ENCODE data around the gene NKIRAS1.

NKIRAS1 gene

DNA sequence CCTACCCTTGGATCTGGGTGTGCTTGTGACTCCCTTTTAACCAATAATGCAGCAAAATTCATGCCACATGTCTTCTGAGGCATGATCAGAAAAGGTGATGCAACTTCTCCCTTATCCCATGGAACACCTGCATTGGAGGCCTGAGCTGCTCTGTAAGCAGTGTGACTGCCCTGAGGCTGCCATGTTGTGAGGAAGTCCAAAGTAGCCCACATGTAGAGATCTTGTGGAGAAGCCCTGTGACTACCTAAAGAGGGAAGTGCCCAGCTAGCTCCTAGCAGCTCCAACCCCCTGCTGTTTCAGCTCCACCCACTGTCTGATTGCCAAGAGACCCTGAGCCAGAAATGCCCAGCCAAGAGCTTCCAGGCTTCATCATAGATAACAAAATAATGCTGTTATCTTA, 21.9 kb upstream of the NKIRAS1 start:
- Histone ChIP-seq H3K79me1 (ENCODE audit: low read length) (no peaks in the 10 kb centered on the region), H3K79me2 (ENCODE audit: control insufficient read depth, insufficient read depth, low read length) (no peaks in the 10 kb centered on the region), H3K27me3 (ENCODE audit: insufficient read depth, low read length, poor library complexity) (no peaks in the 10 kb centered on the region), H3K4me1 (ENCODE audit: control insufficient read depth, low read depth, low read length) (peaks cover 3% of the 10 kb centered on the region), H3K9ac (ENCODE audit: low read length) (no peak overlapping the region), H2BK15ac (replicated peaks; ENCODE audit: low read depth) (no peak overlapping the region), H2BK5ac (ENCODE audit: low read length) (peak overlapping the region; percentile 71), H3K23ac (ENCODE audit: low read length) (no peak overlapping the region), H4K8ac (ENCODE audit: low read depth, low read length) (no peak overlapping the region), H3K27ac (ENCODE audit: low read depth, low read length) (no peak overlapping the region), H3K4me2 (ENCODE audit: low read length) (no peak overlapping the region), H3K18ac (ENCODE audit: low read length) (no peak overlapping the region), H3K56ac (ENCODE audit: low read length) (peak overlapping the region; percentile 60), H2BK120ac (ENCODE audit: low read depth, low read length) (no peak overlapping the region), H4K5ac (ENCODE audit: low read length) (no peak overlapping the region), H3K4me3 (ENCODE audit: low read length) (no peak overlapping the region), H3K4ac (ENCODE audit: low read depth, low read length) (no peak overlapping the region), H3K36me3 (ENCODE audit: control insufficient read depth, insufficient read depth, low read length) (no peaks in the 10 kb centered on the region), H2AK5ac (ENCODE audit: low read length) (no peak overlapping the region)
- peak; percentile 97 for DNase-seq

DNA sequence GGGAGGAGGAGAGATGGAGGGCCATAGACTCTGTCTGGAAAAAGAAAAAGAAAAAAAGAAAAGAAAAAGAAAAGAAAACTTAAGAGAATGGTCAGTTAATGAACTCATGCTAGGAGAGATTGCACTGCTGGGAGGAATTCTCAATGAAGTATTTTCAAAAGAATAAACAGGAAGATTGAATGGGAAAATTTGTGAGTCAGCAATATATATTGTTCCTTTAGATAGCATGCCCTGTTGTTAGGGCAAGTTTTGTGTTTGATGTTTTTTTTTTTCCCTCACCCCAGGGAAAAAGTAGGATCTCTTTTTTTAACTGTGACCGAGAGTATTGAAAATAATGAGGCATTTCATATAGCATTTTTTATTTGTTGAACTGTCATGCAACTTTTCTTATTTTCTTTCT, 20.5 kb upstream of the NKIRAS1 start:
- Histone ChIP-seq H2BK120ac (ENCODE audit: low read depth, low read length) (no peak overlapping the region), H3K36me3 (ENCODE audit: control insufficient read depth, insufficient read depth, low read length) (no peaks in the 10 kb centered on the region), H3K79me1 (ENCODE audit: low read length) (no peaks in the 10 kb centered on the region), H3K23ac (ENCODE audit: low read length) (no peak overlapping the region), H4K8ac (ENCODE audit: low read depth, low read length) (no peak overlapping the region), H2BK5ac (ENCODE audit: low read length) (no peak overlapping the region), H2BK15ac (replicated peaks; ENCODE audit: low read depth) (no peak overlapping the region), H4K5ac (ENCODE audit: low read length) (no peak overlapping the region), H3K9ac (ENCODE audit: low read length) (no peak overlapping the region), H3K4me1 (ENCODE audit: control insufficient read depth, low read depth, low read length) (peaks cover 2% of the 10 kb centered on the region), H3K27ac (ENCODE audit: low read depth, low read length) (no peak overlapping the region), H3K4me2 (ENCODE audit: low read length) (no peak overlapping the region), H3K4me3 (ENCODE audit: low read length) (no peak overlapping the region), H3K18ac (ENCODE audit: low read length) (no peak overlapping the region), H3K27me3 (ENCODE audit: insufficient read depth, low read length, poor library complexity) (no peaks in the 10 kb centered on the region), H2AK5ac (ENCODE audit: low read length) (no peak overlapping the region), H3K4ac (ENCODE audit: low read depth, low read length) (no peak overlapping the region), H3K56ac (ENCODE audit: low read length) (no peak overlapping the region), H3K79me2 (ENCODE audit: control insufficient read depth, insufficient read depth, low read length) (no peaks in the 10 kb centered on the region)
- WGBS (ENCODE audit: extremely low coverage, insufficient coverage, low lambda C conversion rate), result no CpG with 5 or more reads among the region's 1 CpG
- no peak for DNase-seq

DNA sequence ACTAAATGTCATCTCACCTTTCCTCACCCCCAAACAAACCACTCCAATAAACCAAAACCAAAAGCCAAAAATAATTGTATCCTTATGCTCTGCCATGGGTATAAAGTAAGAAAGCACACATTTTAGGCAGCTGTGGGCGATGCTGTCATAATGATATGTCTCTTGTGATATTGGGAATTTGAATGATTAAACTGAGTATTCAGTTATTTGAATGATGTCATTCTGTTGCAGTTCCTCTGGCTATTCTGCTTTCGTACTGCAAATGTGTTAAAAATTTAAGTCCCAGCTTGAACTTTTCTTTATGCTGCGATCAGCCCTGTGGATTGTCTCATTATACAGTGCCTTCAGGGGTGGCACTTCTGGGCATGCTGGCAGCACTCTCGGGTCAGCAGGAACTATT, 17.5 kb upstream of the NKIRAS1 start:
- Histone ChIP-seq H2BK15ac (replicated peaks; ENCODE audit: low read depth) (no peak overlapping the region), H2BK120ac (ENCODE audit: low read depth, low read length) (no peak overlapping the region), H3K79me2 (ENCODE audit: control insufficient read depth, insufficient read depth, low read length) (no peaks in the 10 kb centered on the region), H3K4me3 (ENCODE audit: low read length) (no peak overlapping the region), H2AK5ac (ENCODE audit: low read length) (no peak overlapping the region), H4K8ac (ENCODE audit: low read depth, low read length) (no peak overlapping the region), H3K18ac (ENCODE audit: low read length) (peak overlapping the region; percentile 18), H3K27ac (ENCODE audit: low read depth, low read length) (no peak overlapping the region), H3K4ac (ENCODE audit: low read depth, low read length) (no peak overlapping the region), H3K27me3 (ENCODE audit: insufficient read depth, low read length, poor library complexity) (no peaks in the 10 kb centered on the region), H3K4me2 (ENCODE audit: low read length) (no peak overlapping the region), H3K23ac (ENCODE audit: low read length) (no peak overlapping the region), H3K79me1 (ENCODE audit: low read length) (no peaks in the 10 kb centered on the region), H3K56ac (ENCODE audit: low read length) (no peak overlapping the region), H2BK5ac (ENCODE audit: low read length) (no peak overlapping the region), H4K5ac (ENCODE audit: low read length) (no peak overlapping the region), H3K9ac (ENCODE audit: low read length) (no peak overlapping the region), H3K36me3 (ENCODE audit: control insufficient read depth, insufficient read depth, low read length) (no peaks in the 10 kb centered on the region), H3K4me1 (ENCODE audit: control insufficient read depth, low read depth, low read length) (peaks cover 2% of the 10 kb centered on the region)
- no CpG with 5 or more reads among the region's 4 CpGs for WGBS (ENCODE audit: extremely low coverage, insufficient coverage, low lambda C conversion rate)
- no peak for DNase-seq

DNA sequence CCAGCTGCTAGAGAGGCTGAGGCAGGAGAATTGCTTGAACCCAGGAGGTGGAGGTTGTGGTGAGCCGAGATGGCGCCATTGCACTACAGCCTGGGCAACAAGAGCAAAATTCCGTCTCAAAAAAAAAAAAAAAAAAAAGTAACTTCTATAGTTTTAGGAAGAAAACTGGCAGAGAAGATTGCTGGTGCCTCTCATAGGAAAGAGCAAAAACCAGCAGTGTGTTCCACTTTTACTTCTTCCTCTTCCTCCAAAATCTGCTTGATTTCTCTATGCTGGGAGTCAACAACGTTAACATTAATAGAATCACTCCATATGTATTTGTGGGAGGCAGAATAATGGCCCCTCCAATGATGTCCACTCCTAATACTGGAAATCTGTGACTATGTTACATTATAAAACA, 15.8 kb upstream of the NKIRAS1 start:
- Histone ChIP-seq H4K5ac (ENCODE audit: low read length) (no peak overlapping the region), H2BK15ac (replicated peaks; ENCODE audit: low read depth) (no peak overlapping the region), H2BK120ac (ENCODE audit: low read depth, low read length) (no peak overlapping the region), H2BK5ac (ENCODE audit: low read length) (no peak overlapping the region), H3K4me1 (ENCODE audit: control insufficient read depth, low read depth, low read length) (no peaks in the 10 kb centered on the region), H3K36me3 (ENCODE audit: control insufficient read depth, insufficient read depth, low read length) (no peaks in the 10 kb centered on the region), H3K79me2 (ENCODE audit: control insufficient read depth, insufficient read depth, low read length) (no peaks in the 10 kb centered on the region), H3K27me3 (ENCODE audit: insufficient read depth, low read length, poor library complexity) (no peaks in the 10 kb centered on the region), H2AK5ac (ENCODE audit: low read length) (no peak overlapping the region), H3K4me3 (ENCODE audit: low read length) (no peak overlapping the region), H4K8ac (ENCODE audit: low read depth, low read length) (no peak overlapping the region), H3K23ac (ENCODE audit: low read length) (no peak overlapping the region), H3K56ac (ENCODE audit: low read length) (no peak overlapping the region), H3K79me1 (ENCODE audit: low read length) (no peaks in the 10 kb centered on the region), H3K27ac (ENCODE audit: low read depth, low read length) (no peak overlapping the region), H3K4me2 (ENCODE audit: low read length) (no peak overlapping the region), H3K4ac (ENCODE audit: low read depth, low read length) (no peak overlapping the region), H3K9ac (ENCODE audit: low read length) (no peak overlapping the region), H3K18ac (ENCODE audit: low read length) (no peak overlapping the region)
- WGBS (ENCODE audit: extremely low coverage, insufficient coverage, low lambda C conversion rate), result no CpG with 5 or more reads among the region's 4 CpGs
- DNase-seq, result no peak

DNA sequence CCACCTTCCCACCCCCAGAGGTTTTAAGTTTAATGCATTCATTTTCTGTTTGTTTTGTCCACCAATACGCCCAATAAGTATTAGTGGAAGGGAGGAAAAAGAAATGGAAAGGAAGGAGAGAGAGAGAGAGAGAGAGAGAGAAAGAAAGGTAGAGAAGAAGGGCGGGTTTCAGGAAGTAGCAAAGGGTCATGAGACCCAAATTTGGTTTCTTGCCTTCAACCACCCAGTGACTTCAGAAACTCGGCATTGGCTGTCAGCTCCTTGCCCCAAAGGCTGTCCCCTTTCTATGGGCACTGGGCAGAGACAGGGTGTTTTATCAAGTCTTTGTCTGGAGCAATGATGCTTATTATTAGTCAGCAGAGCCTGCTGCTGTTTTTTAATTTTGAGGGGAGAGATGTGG, 14.8 kb upstream of the NKIRAS1 start:
- Histone ChIP-seq H3K79me2 (ENCODE audit: control insufficient read depth, insufficient read depth, low read length) (no peaks in the 10 kb centered on the region), H3K4me2 (ENCODE audit: low read length) (no peak overlapping the region), H2BK120ac (ENCODE audit: low read depth, low read length) (no peak overlapping the region), H2AK5ac (ENCODE audit: low read length) (no peak overlapping the region), H3K27ac (ENCODE audit: low read depth, low read length) (no peak overlapping the region), H3K4ac (ENCODE audit: low read depth, low read length) (no peak overlapping the region), H3K18ac (ENCODE audit: low read length) (no peak overlapping the region), H2BK5ac (ENCODE audit: low read length) (no peak overlapping the region), H3K56ac (ENCODE audit: low read length) (no peak overlapping the region), H3K23ac (ENCODE audit: low read length) (no peak overlapping the region), H3K9ac (ENCODE audit: low read length) (no peak overlapping the region), H4K5ac (ENCODE audit: low read length) (no peak overlapping the region), H3K79me1 (ENCODE audit: low read length) (no peaks in the 10 kb centered on the region), H3K4me3 (ENCODE audit: low read length) (no peak overlapping the region), H2BK15ac (replicated peaks; ENCODE audit: low read depth) (no peak overlapping the region), H3K27me3 (ENCODE audit: insufficient read depth, low read length, poor library complexity) (no peaks in the 10 kb centered on the region), H3K4me1 (ENCODE audit: control insufficient read depth, low read depth, low read length) (no peaks in the 10 kb centered on the region), H4K8ac (ENCODE audit: low read depth, low read length) (no peak overlapping the region), H3K36me3 (ENCODE audit: control insufficient read depth, insufficient read depth, low read length) (no peaks in the 10 kb centered on the region)
- no CpG with 5 or more reads among the region's 3 CpGs for whole genome bisulfite sequencing (ENCODE audit: extremely low coverage, insufficient coverage, low lambda C conversion rate)
- DNase-seq, result no peak

DNA sequence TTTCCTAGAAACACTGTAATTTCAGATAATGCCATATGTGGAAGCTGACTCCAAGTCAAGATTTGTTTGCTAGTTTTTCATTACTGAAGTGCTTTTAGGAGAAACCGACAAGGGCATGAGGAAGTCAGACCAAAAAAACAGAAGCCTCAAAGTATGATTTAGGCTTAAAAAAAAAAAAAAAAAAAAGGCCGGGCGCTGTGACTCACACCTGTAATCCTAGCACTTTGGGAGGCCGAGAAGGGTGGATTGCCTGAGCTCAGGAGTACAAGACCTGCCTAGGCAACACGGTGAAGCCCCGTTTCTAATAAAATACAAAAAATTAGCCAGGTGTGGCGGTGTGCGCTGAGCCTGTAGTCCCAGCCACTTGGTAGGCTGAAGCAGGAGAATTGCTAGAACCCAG, 11.7 kb upstream of the NKIRAS1 start:
- Histone ChIP-seq H2BK120ac (ENCODE audit: low read depth, low read length) (no peak overlapping the region), H3K4me2 (ENCODE audit: low read length) (no peak overlapping the region), H3K56ac (ENCODE audit: low read length) (no peak overlapping the region), H3K27me3 (ENCODE audit: insufficient read depth, low read length, poor library complexity) (no peaks in the 10 kb centered on the region), H4K5ac (ENCODE audit: low read length) (no peak overlapping the region), H3K4me1 (ENCODE audit: control insufficient read depth, low read depth, low read length) (no peaks in the 10 kb centered on the region), H3K4me3 (ENCODE audit: low read length) (no peak overlapping the region), H2AK5ac (ENCODE audit: low read length) (no peak overlapping the region), H3K79me1 (ENCODE audit: low read length) (no peaks in the 10 kb centered on the region), H3K18ac (ENCODE audit: low read length) (no peak overlapping the region), H3K9ac (ENCODE audit: low read length) (no peak overlapping the region), H3K23ac (ENCODE audit: low read length) (no peak overlapping the region), H3K36me3 (ENCODE audit: control insufficient read depth, insufficient read depth, low read length) (no peaks in the 10 kb centered on the region), H2BK5ac (ENCODE audit: low read length) (no peak overlapping the region), H3K79me2 (ENCODE audit: control insufficient read depth, insufficient read depth, low read length) (no peaks in the 10 kb centered on the region), H2BK15ac (replicated peaks; ENCODE audit: low read depth) (no peak overlapping the region), H3K27ac (ENCODE audit: low read depth, low read length) (no peak overlapping the region), H4K8ac (ENCODE audit: low read depth, low read length) (no peak overlapping the region), H3K4ac (ENCODE audit: low read depth, low read length) (no peak overlapping the region)
- no peak for DNase-seq
- no CpG with 5 or more reads among the region's 8 CpGs for WGBS (ENCODE audit: extremely low coverage, insufficient coverage, low lambda C conversion rate)

Data from mesendoderm (in vitro differentiated cells).